Stimulated activated CD4-positive, alpha-beta T cell treated with anti-CD3 and anti-CD28 coated beads, Interleukin-15, amount 100 ng/mL, for 24 hours (primary cell): ENCODE results near the gene HEXIM2.
A peak's percentile ranks its signal among the peaks of the same experiment; 100 is the strongest.

Experiments
- DNase-seq: peaks from one replicate; pipeline ENCODE4 v3.0.0-alpha.2; 2020

The HEXIM2 gene

GRCh38 chr17:45128989-45129388 lies 32.7 kb upstream of the HEXIM2 start:
- no peak for DNase-seq

- DNase-seq, result no peak
Measured at GRCh38 chr17:45129426-45129939, 32.2 kb upstream of the HEXIM2 start.

GRCh38 chr17:45129940-45130680 lies 31.6 kb upstream of the HEXIM2 start:
- DNase-seq, result no peak

- DNase-seq, result no peak
Measured at GRCh38 chr17:45130681-45131615, 30.7 kb upstream of the HEXIM2 start.

- peak; percentile 71 for DNase-seq
Measured at GRCh38 chr17:45131616-45132319, 29.9 kb upstream of the HEXIM2 start.

GRCh38 chr17:45132320-45132571 lies 29.4 kb upstream of the HEXIM2 start, which contains the start of gene PLCD3:
Gene PLCD3 (minus strand): TSS chr17:45132515. CDS start chr17:45132410, 105 bp downstream.
- DNase-seq, result no peak

- DNase-seq, result peak; percentile 77
Measured at GRCh38 chr17:45132572-45133463, 28.9 kb upstream of the HEXIM2 start.

GRCh38 chr17:45135192-45135977 lies 26.3 kb upstream of the HEXIM2 start, which contains the start of gene ACBD4:
Gene ACBD4 (plus strand): TSS chr17:45135687. CDS start chr17:45136145, 458 bp downstream.
- DNase-seq, result peak; percentile 97

GRCh38 chr17:45135978-45136791 lies 25.5 kb upstream of the HEXIM2 start:
- DNase-seq, result no peak

GRCh38 chr17:45136846-45137560 lies 24.7 kb upstream of the HEXIM2 start:
- DNase-seq, result no peak

- no peak for DNase-seq
Measured at GRCh38 chr17:45137561-45138305, 23.9 kb upstream of the HEXIM2 start.

GRCh38 chr17:45138911-45139532 lies 22.7 kb upstream of the HEXIM2 start:
- no peak for DNase-seq

GRCh38 chr17:45139533-45139920 lies 22.1 kb upstream of the HEXIM2 start:
- no peak for DNase-seq

GRCh38 chr17:45143094-45143670 lies 18.5 kb upstream of the HEXIM2 start:
- DNase-seq, result no peak

GRCh38 chr17:45143767-45144198 lies 17.9 kb upstream of the HEXIM2 start:
- peak; percentile 51 for DNase-seq

GRCh38 chr17:45144199-45145034 lies 17.3 kb upstream of the HEXIM2 start:
- DNase-seq, result peak; percentile 56

- no peak for DNase-seq
Measured at GRCh38 chr17:45145035-45145389, 16.7 kb upstream of the HEXIM2 start.
